ENCODE data around the gene DAP3. TPM values are rescaled to one million over a fixed set of nuclear protein-coding genes. Genes with fewer than 3 reads are reported as not detected.

Gene DAP3
- total and polyA plus RNA-seq, 2 of the 8 experiments (the other 6 are each of a cell fraction or from before 2014, with no cell fraction given) = 66.3 to 87.1 TPM

GRCh38 chr1:155694167-155694566 is 5.3 kb downstream of the DAP3 start:
- no peak overlapping the region for H4K8ac ChIP-seq (ENCODE audit: extremely low read depth, insufficient read depth, low read length)
- no peak overlapping the region for H3K4ac ChIP-seq (replicated peaks; ENCODE audit: insufficient read length, low read depth, low read length)
- H4K91ac ChIP-seq (replicated peaks; ENCODE audit: insufficient read length, low read length) = no peak overlapping the region
- peaks cover 8% of the 10 kb centered on the region for H3K79me1 ChIP-seq (ENCODE audit: low read depth, low read length)
- no peak overlapping the region for H3K56ac ChIP-seq (replicated peaks; ENCODE audit: insufficient read length, low read depth, low read length)
- no peak overlapping the region for H2BK5ac ChIP-seq (ENCODE audit: low read depth, low read length)
- 92% methylated on average over 7 of the region's 7 CpGs; no CpG with 5 or more reads in 1 of the 2 experiments for WGBS, 2 experiments (ENCODE audit: extremely low coverage in 1 of 2, insufficient coverage in 1 of 2, insufficient read length in 1 of 2, insufficient replicate concordance in 2 of 2, low coverage in 1 of 2, low lambda C conversion rate in 2 of 2, missing lambda C conversion rate in 1 of 2)
- no peak overlapping the region for H2BK120ac ChIP-seq (replicated peaks; ENCODE audit: low read depth, low read length)
- H2AFZ ChIP-seq (ENCODE audit: low read length) = no peak overlapping the region
- no peak overlapping the region for H3K4me2 ChIP-seq (ENCODE audit: insufficient read depth in 1 of 2, low read depth in 2 of 2, low read length in 2 of 2)
- no peaks in the 10 kb centered on the region for H4K20me1 ChIP-seq (replicated peaks in 1 of 2; ENCODE audit: control insufficient read depth in 1 of 2, insufficient read depth in 2 of 2, low read length in 2 of 2)
- H3K4me1 ChIP-seq (replicated peaks in 1 of 4; ENCODE audit: control insufficient read depth in 3 of 4, insufficient read depth in 4 of 4, low read length in 3 of 4) = peaks cover 0 to 7% (median 1%) of the 10 kb centered on the region in 4 experiments; a peak in 2 of 7 replicates
- H2BK20ac ChIP-seq (ENCODE audit: low read length) = no peak overlapping the region
- H3K27ac ChIP-seq (ENCODE audit: low read depth, low read length) = no peak overlapping the region
- H2AK5ac ChIP-seq (ENCODE audit: low read depth, low read length) = no peak overlapping the region
- H2BK15ac ChIP-seq (ENCODE audit: low read length) = no peak overlapping the region
- TF ChIP-seq CTCF (IDR thresholded peaks at IDR 0.05; ENCODE audit: control extremely low read depth in 1 of 3, insufficient read depth in 1 of 3, low read depth in 1 of 3, low read length in 3 of 3) (no peak), EGR1 (IDR thresholded peaks at IDR 0.05; ENCODE audit: borderline replicate concordance, low read depth, low read length) (no peak), MAX (IDR thresholded peaks at IDR 0.05) (no peak), CBX5 (IDR thresholded peaks at IDR 0.05; ENCODE audit: low read depth, low read length) (no peak), POU5F1 (IDR thresholded peaks at IDR 0.05; ENCODE audit: low read depth, low read length) (no peak)
- H3K4me3 ChIP-seq (ENCODE audit: extremely low read depth in 1 of 4, insufficient read depth in 2 of 4, low read depth in 3 of 4, low read length in 4 of 4) = no peak overlapping the region
- no peak overlapping the region for H3K9ac ChIP-seq (replicated peaks in 1 of 4; ENCODE audit: extremely low read depth in 1 of 4, low read depth in 3 of 4, low read length in 3 of 4)
- peaks cover 3% of the 10 kb centered on the region in 2 experiments; a peak in 3 of 4 replicates for H3K9me3 ChIP-seq (ENCODE audit: insufficient read depth in 2 of 2, low read depth in 1 of 2, low read length in 1 of 2)
- ChIA-PET POLR2A (ENCODE audit: partially characterized antibody) (interaction anchor here (0.9 kb wide), 1 partner anchor 9 kb away, joined by 3 read pairs; no protein-coding TSS in a partner anchor), CTCF (ENCODE audit: partially characterized antibody) (no interaction called here)
- H3K79me2 ChIP-seq (ENCODE audit: control insufficient read depth in 1 of 2, insufficient read depth in 2 of 2, low read length in 2 of 2) = peaks cover 8 to 96% of the 10 kb centered on the region in 2 experiments; a peak in 3 of 4 replicates
- no peak overlapping the region for H2BK12ac ChIP-seq (ENCODE audit: low read depth, low read length)
- DNase-seq (ENCODE audit: low read depth in 1 of 2, low spot score in 2 of 2) (no peak), FAIRE-seq (no peak)
- no peak overlapping the region for H3K18ac ChIP-seq (ENCODE audit: extremely low read depth, low read length)
- H3K14ac ChIP-seq (ENCODE audit: insufficient read length) = no peak overlapping the region
- H3K36me3 ChIP-seq (ENCODE audit: control insufficient read depth in 2 of 4, insufficient read depth in 4 of 4, low read length in 3 of 4) = peaks cover 0 to 31% (median 8%) of the 10 kb centered on the region in 4 experiments; a peak in 3 of 8 replicates
- no peaks in the 10 kb centered on the region for H3K27me3 ChIP-seq (replicated peaks in 1 of 4; ENCODE audit: control insufficient read depth in 3 of 4, extremely low read depth in 1 of 4, insufficient read depth in 3 of 4, low read length in 3 of 4)
- H4K5ac ChIP-seq (ENCODE audit: insufficient read length, low read depth, low read length) = no peak overlapping the region
- peaks cover 3% of the 10 kb centered on the region; the same call in 1 of the 2 replicates for H3K23me2 ChIP-seq (ENCODE audit: low read depth, low read length)
- H3K23ac ChIP-seq (ENCODE audit: insufficient read length) = no peak overlapping the region
